ENCODE measurements around the gene EFCAB13. TPM values are rescaled to one million over a fixed set of nuclear protein-coding genes. Genes with fewer than 3 reads are reported as not detected.

EFCAB13 gene
- total RNA-seq, 2 experiments from 2014 or later = 12.6 to 13.5 TPM

- no peaks in the 10 kb centered on the region for H3K9me3 Mint-ChIP-seq
- H3K36me3 Mint-ChIP-seq (ENCODE audit: low read depth) = no peaks in the 10 kb centered on the region
- ChIA-PET CTCF (no interaction called here), POLR2A (no interaction called here)
- no peaks in the 10 kb centered on the region for H3K36me3 ChIP-seq (ENCODE audit: insufficient read depth, low read length)
- H3K27me3 Mint-ChIP-seq = no peaks in the 10 kb centered on the region
- H3K4me1 ChIP-seq (ENCODE audit: insufficient read depth, low read length) = no peaks in the 10 kb centered on the region
- no peak overlapping the region for H3K4me3 ChIP-seq (ENCODE audit: low read length)
- ATAC-seq (ENCODE audit: poor library complexity) (no peak), DNase-seq (no peak)
- no peak overlapping the region for H3K27ac Mint-ChIP-seq
- intact Hi-C loops (cut with DNase I, micrococcal nuclease) = no loop called here
- no peaks in the 10 kb centered on the region for H3K4me1 Mint-ChIP-seq (ENCODE audit: low read depth)
- H3K27me3 ChIP-seq (ENCODE audit: control insufficient read depth in 1 of 2, insufficient read depth in 2 of 2, low read length in 2 of 2) = no peaks in the 10 kb centered on the region
- H3K9me3 ChIP-seq (ENCODE audit: control insufficient read depth in 1 of 2, insufficient read depth in 1 of 2, low read length in 2 of 2) = no peaks in the 10 kb centered on the region
- H3K27ac ChIP-seq (ENCODE audit: low read depth in 1 of 2, low read length in 2 of 2) = no peak overlapping the region
- H3K4me3 Mint-ChIP-seq = no peak overlapping the region
- TF ChIP-seq, protein P1, sequence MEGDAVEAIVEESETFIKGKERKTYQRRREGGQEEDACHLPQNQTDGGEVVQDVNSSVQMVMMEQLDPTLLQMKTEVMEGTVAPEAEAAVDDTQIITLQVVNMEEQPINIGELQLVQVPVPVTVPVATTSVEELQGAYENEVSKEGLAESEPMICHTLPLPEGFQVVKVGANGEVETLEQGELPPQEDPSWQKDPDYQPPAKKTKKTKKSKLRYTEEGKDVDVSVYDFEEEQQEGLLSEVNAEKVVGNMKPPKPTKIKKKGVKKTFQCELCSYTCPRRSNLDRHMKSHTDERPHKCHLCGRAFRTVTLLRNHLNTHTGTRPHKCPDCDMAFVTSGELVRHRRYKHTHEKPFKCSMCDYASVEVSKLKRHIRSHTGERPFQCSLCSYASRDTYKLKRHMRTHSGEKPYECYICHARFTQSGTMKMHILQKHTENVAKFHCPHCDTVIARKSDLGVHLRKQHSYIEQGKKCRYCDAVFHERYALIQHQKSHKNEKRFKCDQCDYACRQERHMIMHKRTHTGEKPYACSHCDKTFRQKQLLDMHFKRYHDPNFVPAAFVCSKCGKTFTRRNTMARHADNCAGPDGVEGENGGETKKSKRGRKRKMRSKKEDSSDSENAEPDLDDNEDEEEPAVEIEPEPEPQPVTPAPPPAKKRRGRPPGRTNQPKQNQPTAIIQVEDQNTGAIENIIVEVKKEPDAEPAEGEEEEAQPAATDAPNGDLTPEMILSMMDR (IDR thresholded peaks at IDR 0.05) = no peak
Measured at GRCh38 chr17:47289302-47289701, 34.5 kb upstream of the EFCAB13 start.

DNA sequence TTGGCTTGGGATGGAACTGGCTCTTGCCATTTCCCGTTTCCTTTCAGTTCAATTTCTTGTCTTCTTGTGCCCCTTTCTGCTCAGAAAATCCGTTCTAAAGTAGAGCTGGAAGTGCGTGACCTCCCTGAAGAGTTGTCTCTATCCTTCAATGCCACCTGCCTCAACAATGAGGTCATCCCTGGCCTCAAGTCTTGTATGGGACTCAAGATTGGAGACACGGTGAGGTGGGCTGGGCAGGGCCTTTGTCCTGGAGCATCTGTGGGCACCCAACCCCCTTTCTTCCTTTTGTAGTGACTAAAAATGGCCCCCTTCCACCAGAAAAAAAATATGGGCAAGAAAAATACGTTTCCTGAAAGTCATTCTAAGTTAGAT lies 32.9 kb upstream of the EFCAB13 start:
- Histone ChIP-seq H3K9me3 (ENCODE audit: control insufficient read depth in 1 of 2, insufficient read depth in 1 of 2, low read length in 2 of 2) (no peaks in the 10 kb centered on the region), H3K4me3 (ENCODE audit: low read length) (no peak overlapping the region), H3K36me3 (ENCODE audit: insufficient read depth, low read length) (no peaks in the 10 kb centered on the region), H3K4me1 (ENCODE audit: insufficient read depth, low read length) (no peaks in the 10 kb centered on the region), H3K27me3 (ENCODE audit: control insufficient read depth in 1 of 2, insufficient read depth in 2 of 2, low read length in 2 of 2) (no peaks in the 10 kb centered on the region), H3K27ac (ENCODE audit: low read depth in 1 of 2, low read length in 2 of 2) (no peak overlapping the region)
- H3K4me1 Mint-ChIP-seq (ENCODE audit: low read depth) = no peaks in the 10 kb centered on the region
- ChIA-PET CTCF (no interaction called here), POLR2A (interaction anchor here (0.6 kb wide), 1 partner anchor 173 kb away, joined by 3 read pairs; no protein-coding TSS in a partner anchor)
- no peak for ATAC-seq (ENCODE audit: poor library complexity)
- no peak for DNase-seq
- no peaks in the 10 kb centered on the region for H3K36me3 Mint-ChIP-seq (ENCODE audit: low read depth)
- H3K4me3 Mint-ChIP-seq = no peak overlapping the region
- intact Hi-C loops (cut with DNase I, micrococcal nuclease) = no loop called here
- no peak overlapping the region for H3K27ac Mint-ChIP-seq
- no peaks in the 10 kb centered on the region for H3K27me3 Mint-ChIP-seq
- no peaks in the 10 kb centered on the region for H3K9me3 Mint-ChIP-seq
- TF ChIP-seq, protein P1 (IDR thresholded peaks at IDR 0.05) = no peak

DNA sequence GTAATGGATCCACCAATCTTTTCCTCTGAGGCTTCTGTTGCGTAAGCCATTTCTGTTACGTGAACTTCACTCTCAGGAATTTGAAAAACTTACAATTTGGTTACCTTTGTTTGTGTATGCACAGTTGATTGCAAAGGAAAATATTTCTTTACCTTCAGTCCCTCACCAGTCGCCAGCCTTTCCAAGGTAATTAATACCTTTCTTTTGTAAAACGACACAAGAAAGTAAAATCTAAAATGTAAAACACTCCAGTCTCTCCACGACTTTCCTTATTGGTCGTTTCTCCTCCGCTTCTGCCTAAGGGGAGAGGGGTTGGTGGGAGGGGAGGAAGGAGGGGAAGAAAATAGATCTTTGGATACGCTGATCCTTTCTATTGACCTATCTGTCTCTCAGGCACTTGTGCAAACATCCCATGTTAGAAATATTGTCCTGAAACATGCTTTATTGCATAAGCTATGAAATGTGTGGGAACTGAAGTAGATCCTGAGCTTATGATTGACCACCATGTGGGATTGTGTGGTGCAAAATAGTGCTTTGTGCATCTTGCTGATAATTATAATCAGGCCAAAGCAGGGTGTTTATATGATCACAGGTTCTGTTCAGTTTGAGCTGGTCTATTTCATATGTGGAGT lies 32.4 kb upstream of the EFCAB13 start:
- Mint-ChIP-seq H3K9me3 (no peaks in the 10 kb centered on the region), H3K36me3 (ENCODE audit: low read depth) (no peaks in the 10 kb centered on the region), H3K27me3 (no peaks in the 10 kb centered on the region), H3K27ac (no peak overlapping the region), H3K4me3 (no peak overlapping the region), H3K4me1 (ENCODE audit: low read depth) (no peaks in the 10 kb centered on the region)
- no peak for ATAC-seq (ENCODE audit: poor library complexity)
- Histone ChIP-seq H3K4me3 (ENCODE audit: low read length) (no peak overlapping the region), H3K27me3 (ENCODE audit: control insufficient read depth in 1 of 2, insufficient read depth in 2 of 2, low read length in 2 of 2) (no peaks in the 10 kb centered on the region), H3K9me3 (ENCODE audit: control insufficient read depth in 1 of 2, insufficient read depth in 1 of 2, low read length in 2 of 2) (no peaks in the 10 kb centered on the region), H3K36me3 (ENCODE audit: insufficient read depth, low read length) (no peaks in the 10 kb centered on the region), H3K4me1 (ENCODE audit: insufficient read depth, low read length) (no peaks in the 10 kb centered on the region), H3K27ac (ENCODE audit: low read depth in 1 of 2, low read length in 2 of 2) (no peak overlapping the region)
- TF ChIP-seq, protein P1 (IDR thresholded peaks at IDR 0.05) = no peak
- CTCF ChIA-PET = no interaction called here
- POLR2A ChIA-PET = no interaction called here
- no peak for DNase-seq
- intact Hi-C loops (cut with DNase I, micrococcal nuclease) = no loop called here

Measured in CD4-positive, alpha-beta T cell (primary cell).